ENCODE results near the gene SRD5A2.

SRD5A2 gene

GRCh38 chr2:31528823-31529222 lies 51.9 kb downstream of the SRD5A2 start:
- no peaks in the 10 kb centered on the region for H3K9me3 ChIP-seq (ENCODE audit: control insufficient read depth, insufficient read depth, low read depth, low read length)
- TF ChIP-seq ZBTB48 (tag by site-specific recombination; IDR thresholded peaks at IDR 0.05) (no peak), ZIC2 (tag by site-specific recombination; IDR thresholded peaks at IDR 0.05) (no peak), ZNF626 (tag by site-specific recombination; IDR thresholded peaks at IDR 0.05) (no peak), ZNF830 (tag by site-specific recombination; IDR thresholded peaks at IDR 0.05; ENCODE audit: low read depth) (no peak), ZNF544 (tag by site-specific recombination; IDR thresholded peaks at IDR 0.05) (no peak), ZNF404 (tag by site-specific recombination; IDR thresholded peaks at IDR 0.05) (no peak), INSM2 (tag by site-specific recombination; IDR thresholded peaks at IDR 0.05) (no peak), ZNF580 (tag by site-specific recombination; IDR thresholded peaks at IDR 0.05) (no peak), ZNF449 (tag by site-specific recombination; IDR thresholded peaks at IDR 0.05) (no peak), PBX3 (CRISPR knock-in tag; IDR thresholded peaks at IDR 0.05) (no peak)
- no peak overlapping the region for H3K27ac ChIP-seq (ENCODE audit: extremely low read depth, low read depth, low read length)
- no peak overlapping the region for H3K4me3 ChIP-seq (ENCODE audit: low read depth, low read length)
- CTCF ChIA-PET, result interaction anchor here (0.6 kb wide), 1 partner anchor 42 kb away, joined by 3 read pairs; no protein-coding TSS in a partner anchor
- H3K36me3 ChIP-seq (ENCODE audit: control insufficient read depth in 2 of 2, insufficient read depth in 1 of 2, low read length in 2 of 2), result no peaks in the 10 kb centered on the region
- no peaks in the 10 kb centered on the region for H3K4me1 ChIP-seq (ENCODE audit: control insufficient read depth, insufficient read depth, low read length)
- POLR2A ChIA-PET, result no interaction called here

- H3K4me3 ChIP-seq (ENCODE audit: low read depth, low read length), result no peak overlapping the region
- H3K9me3 ChIP-seq (ENCODE audit: control insufficient read depth, insufficient read depth, low read depth, low read length), result no peaks in the 10 kb centered on the region
- H3K4me1 ChIP-seq (ENCODE audit: control insufficient read depth, insufficient read depth, low read length), result no peaks in the 10 kb centered on the region; the same call in 1 of the 2 replicates
- ChIA-PET POLR2A (no interaction called here), CTCF (interaction anchor here (1.5 kb wide), 1 partner anchor 43 kb away, joined by 4 read pairs; no protein-coding TSS in a partner anchor)
- no peaks in the 10 kb centered on the region for H3K36me3 ChIP-seq (ENCODE audit: control insufficient read depth in 2 of 2, insufficient read depth in 1 of 2, low read length in 2 of 2)
- H3K27ac ChIP-seq (ENCODE audit: extremely low read depth, low read depth, low read length), result no peak overlapping the region
- no peak for TF ChIP-seq GLIS2 (tag by site-specific recombination; IDR thresholded peaks at IDR 0.05)
- TF ChIP-seq ZNF404 (tag by site-specific recombination; IDR thresholded peaks at IDR 0.05), result no peak
- TF ChIP-seq ZNF792 (tag by site-specific recombination; IDR thresholded peaks at IDR 0.05), result no peak
- no peak for TF ChIP-seq ZNF280C (tag by site-specific recombination; IDR thresholded peaks at IDR 0.05)
- TF ChIP-seq ZNF341 (tag by site-specific recombination; IDR thresholded peaks at IDR 0.05; ENCODE audit: low read depth), result no peak
- TF ChIP-seq AEBP2 (tag by site-specific recombination; IDR thresholded peaks at IDR 0.05; ENCODE audit: borderline replicate concordance), result no peak
- no peak for TF ChIP-seq ZIC2 (tag by site-specific recombination; IDR thresholded peaks at IDR 0.05)
- no peak for TF ChIP-seq ZNF548 (tag by site-specific recombination; IDR thresholded peaks at IDR 0.05)
- TF ChIP-seq ZFP37 (tag by site-specific recombination; IDR thresholded peaks at IDR 0.05), result no peak
- TF ChIP-seq GLIS1 (tag by site-specific recombination; IDR thresholded peaks at IDR 0.05), result no peak
- no peak for TF ChIP-seq ZNF366 (tag by site-specific recombination; conservative IDR thresholded peaks at IDR 0.05)
- TF ChIP-seq ZNF843 (tag by site-specific recombination; IDR thresholded peaks at IDR 0.05), result no peak
- TF ChIP-seq MZF1 (tag by site-specific recombination; IDR thresholded peaks at IDR 0.05; ENCODE audit: borderline replicate concordance), result no peak
- TF ChIP-seq ZNF776 (tag by site-specific recombination; IDR thresholded peaks at IDR 0.05; ENCODE audit: borderline replicate concordance), result no peak
- no peak for TF ChIP-seq ZNF398 (tag by site-specific recombination; IDR thresholded peaks at IDR 0.05)
These were observed 53.6 kb downstream of the SRD5A2 start for GRCh38 chr2:31526946-31527732.

Data from HEK293 (cell line).